Measurements from ENCODE around the gene HVCN1.

Gene HVCN1

DNA sequence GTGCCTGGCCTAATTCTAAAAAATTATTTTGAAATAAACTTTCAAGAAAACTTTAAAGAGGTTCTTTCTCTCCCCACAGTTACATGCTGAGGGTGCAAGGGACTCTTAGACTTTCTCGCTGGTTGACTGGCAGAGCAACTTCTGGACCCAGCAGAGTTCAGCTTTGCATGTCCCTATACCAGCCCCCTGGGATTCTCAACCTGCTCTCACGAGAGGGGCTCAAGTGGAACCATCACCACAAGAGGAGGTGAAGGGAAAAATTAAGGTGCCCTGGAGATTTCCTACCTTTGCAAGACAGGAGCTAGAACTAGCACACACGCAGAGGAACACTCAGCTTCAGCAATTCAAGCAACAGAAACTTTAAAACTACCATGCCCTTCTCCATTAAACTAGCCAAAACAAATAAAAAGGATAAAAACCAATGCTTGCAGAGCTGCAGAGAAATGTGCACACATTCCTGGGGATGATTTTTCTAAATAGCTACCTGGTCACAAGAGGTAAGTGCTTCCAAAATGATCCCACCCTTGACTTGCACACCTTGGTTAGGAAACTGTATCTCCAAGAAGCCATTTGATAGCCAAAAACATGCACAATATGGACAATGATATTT, 2.5 kb downstream of the HVCN1 start:
- WGBS, 2 experiments (ENCODE audit: insufficient coverage in 2 of 2): 77 to 89% methylated on average over 1 to 2 of the region's 3 CpGs
- H3K36me3 ChIP-seq (ENCODE audit: control insufficient read depth, insufficient read depth, low read length): no peaks in the 10 kb centered on the region
- no peaks in the 10 kb centered on the region for H3K4me1 ChIP-seq (ENCODE audit: control insufficient read depth, insufficient read depth, low read length, poor library complexity, severe bottlenecking)
- H3K4me3 ChIP-seq (ENCODE audit: extremely low read depth, insufficient read depth, low read length, poor library complexity, severe bottlenecking): no peak overlapping the region
- H3K9me3 ChIP-seq (ENCODE audit: control insufficient read depth, low read length): peaks cover 3% of the 10 kb centered on the region
- no peak overlapping the region for H3K27ac ChIP-seq (ENCODE audit: low read depth, low read length, severe bottlenecking)

GRCh38 chr12:110684312-110684836, 4.5 kb downstream of the HVCN1 start:
- Histone ChIP-seq H3K4me1 (ENCODE audit: control insufficient read depth, insufficient read depth, low read length, poor library complexity, severe bottlenecking) (no peaks in the 10 kb centered on the region), H3K27ac (ENCODE audit: low read depth, low read length, severe bottlenecking) (no peak overlapping the region), H3K9me3 (ENCODE audit: control insufficient read depth, low read length) (peaks cover 3% of the 10 kb centered on the region), H3K4me3 (ENCODE audit: extremely low read depth, insufficient read depth, low read length, poor library complexity, severe bottlenecking) (no peak overlapping the region), H3K36me3 (ENCODE audit: control insufficient read depth, insufficient read depth, low read length) (no peaks in the 10 kb centered on the region)
- 82 to 88% methylated on average over 4 to 5 of the region's 7 CpGs for WGBS, 2 experiments (ENCODE audit: insufficient coverage in 2 of 2)

- Histone ChIP-seq H3K9me3 (ENCODE audit: control insufficient read depth, low read length) (peaks cover 3% of the 10 kb centered on the region), H3K27ac (ENCODE audit: low read depth, low read length, severe bottlenecking) (no peak overlapping the region)
- 80 to 100% methylated on average over 1 of the region's 2 CpGs for WGBS, 2 experiments (ENCODE audit: insufficient coverage in 2 of 2)
Observed at GRCh38 chr12:110683888-110684287, 5.0 kb downstream of the HVCN1 start.

GRCh38 chr12:110680032-110680431, 8.9 kb downstream of the HVCN1 start:
- no peaks in the 10 kb centered on the region for H3K4me1 ChIP-seq (ENCODE audit: control insufficient read depth, insufficient read depth, low read length, poor library complexity, severe bottlenecking)
- H3K36me3 ChIP-seq (ENCODE audit: control insufficient read depth, insufficient read depth, low read length): no peaks in the 10 kb centered on the region
- peaks cover 3% of the 10 kb centered on the region for H3K9me3 ChIP-seq (ENCODE audit: control insufficient read depth, low read length)
- 89 to 100% methylated on average over 1 of the region's 1 CpG for WGBS, 2 experiments (ENCODE audit: insufficient coverage in 2 of 2)
- no peak overlapping the region for H3K27ac ChIP-seq (ENCODE audit: low read depth, low read length, severe bottlenecking)
- H3K4me3 ChIP-seq (ENCODE audit: extremely low read depth, insufficient read depth, low read length, poor library complexity, severe bottlenecking): no peak overlapping the region

More at GRCh38 chr12:110683888-110684287, 5.0 kb downstream of the HVCN1 start:
- H3K4me3 ChIP-seq (ENCODE audit: extremely low read depth, insufficient read depth, low read length, poor library complexity, severe bottlenecking): no peak overlapping the region
- H3K36me3 ChIP-seq (ENCODE audit: control insufficient read depth, insufficient read depth, low read length): no peaks in the 10 kb centered on the region
- no peaks in the 10 kb centered on the region for H3K4me1 ChIP-seq (ENCODE audit: control insufficient read depth, insufficient read depth, low read length, poor library complexity, severe bottlenecking)

- Histone ChIP-seq H3K36me3 (ENCODE audit: control insufficient read depth, insufficient read depth, low read length) (no peaks in the 10 kb centered on the region), H3K4me3 (ENCODE audit: extremely low read depth, insufficient read depth, low read length, poor library complexity, severe bottlenecking) (no peak overlapping the region), H3K9me3 (ENCODE audit: control insufficient read depth, low read length) (peaks cover 3% of the 10 kb centered on the region), H3K27ac (ENCODE audit: low read depth, low read length, severe bottlenecking) (no peak overlapping the region), H3K4me1 (ENCODE audit: control insufficient read depth, insufficient read depth, low read length, poor library complexity, severe bottlenecking) (no peaks in the 10 kb centered on the region)
- WGBS, 2 experiments (ENCODE audit: insufficient coverage in 2 of 2): 82 to 97% methylated on average over 5 to 7 of the region's 12 CpGs
Observed at GRCh38 chr12:110679201-110679600, 9.7 kb downstream of the HVCN1 start.

GRCh38 chr12:110677982-110678381, 10.9 kb downstream of the HVCN1 start:
- H3K27ac ChIP-seq (ENCODE audit: low read depth, low read length, severe bottlenecking): no peak overlapping the region
- H3K36me3 ChIP-seq (ENCODE audit: control insufficient read depth, insufficient read depth, low read length): no peaks in the 10 kb centered on the region
- 100% methylated on average over 1 to 2 of the region's 4 CpGs for WGBS, 2 experiments (ENCODE audit: insufficient coverage in 2 of 2)
- no peaks in the 10 kb centered on the region for H3K9me3 ChIP-seq (ENCODE audit: control insufficient read depth, low read length)
- no peak overlapping the region for H3K4me3 ChIP-seq (ENCODE audit: extremely low read depth, insufficient read depth, low read length, poor library complexity, severe bottlenecking)
- H3K4me1 ChIP-seq (ENCODE audit: control insufficient read depth, insufficient read depth, low read length, poor library complexity, severe bottlenecking): no peaks in the 10 kb centered on the region

GRCh38 chr12:110677206-110677911, 11.6 kb downstream of the HVCN1 start:
- Histone ChIP-seq H3K4me3 (ENCODE audit: extremely low read depth, insufficient read depth, low read length, poor library complexity, severe bottlenecking) (no peak overlapping the region), H3K4me1 (ENCODE audit: control insufficient read depth, insufficient read depth, low read length, poor library complexity, severe bottlenecking) (no peaks in the 10 kb centered on the region), H3K27ac (ENCODE audit: low read depth, low read length, severe bottlenecking) (no peak overlapping the region), H3K36me3 (ENCODE audit: control insufficient read depth, insufficient read depth, low read length) (no peaks in the 10 kb centered on the region), H3K9me3 (ENCODE audit: control insufficient read depth, low read length) (no peaks in the 10 kb centered on the region)
- WGBS, 2 experiments (ENCODE audit: insufficient coverage in 2 of 2): 83 to 92% methylated on average over 3 to 4 of the region's 5 CpGs

DNA sequence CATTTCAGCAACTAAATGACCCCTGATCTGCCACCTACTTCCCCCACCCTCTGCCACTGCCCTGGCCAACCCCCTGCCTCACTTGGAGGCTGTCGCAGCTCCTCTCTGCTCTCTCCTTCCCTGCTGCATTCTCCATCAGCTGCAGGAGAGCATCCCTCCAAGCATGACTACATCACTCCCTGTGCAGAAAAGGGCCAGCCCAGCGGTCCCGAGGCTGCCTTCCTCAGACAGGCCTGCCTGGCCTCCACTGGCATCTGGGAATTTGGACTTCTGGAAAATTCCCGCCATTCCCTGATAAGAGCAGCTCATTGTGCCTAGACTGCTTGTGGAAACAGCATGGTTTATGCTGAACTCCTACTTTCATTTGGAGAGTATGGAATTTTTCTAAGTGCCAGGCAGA, 12.7 kb downstream of the HVCN1 start:
- no peaks in the 10 kb centered on the region for H3K4me1 ChIP-seq (ENCODE audit: control insufficient read depth, insufficient read depth, low read length, poor library complexity, severe bottlenecking)
- no peaks in the 10 kb centered on the region for H3K9me3 ChIP-seq (ENCODE audit: control insufficient read depth, low read length)
- H3K27ac ChIP-seq (ENCODE audit: low read depth, low read length, severe bottlenecking): no peak overlapping the region
- no peak overlapping the region for H3K4me3 ChIP-seq (ENCODE audit: extremely low read depth, insufficient read depth, low read length, poor library complexity, severe bottlenecking)
- WGBS, 2 experiments (ENCODE audit: insufficient coverage in 2 of 2): 91 to 95% methylated on average over 4 of the region's 4 CpGs
- no peaks in the 10 kb centered on the region for H3K36me3 ChIP-seq (ENCODE audit: control insufficient read depth, insufficient read depth, low read length)

GRCh38 chr12:110670161-110670701, 18.7 kb downstream of the HVCN1 start:
- Histone ChIP-seq H3K9me3 (ENCODE audit: control insufficient read depth, low read length) (no peaks in the 10 kb centered on the region), H3K27ac (ENCODE audit: low read depth, low read length, severe bottlenecking) (no peak overlapping the region), H3K4me1 (ENCODE audit: control insufficient read depth, insufficient read depth, low read length, poor library complexity, severe bottlenecking) (no peaks in the 10 kb centered on the region), H3K4me3 (ENCODE audit: extremely low read depth, insufficient read depth, low read length, poor library complexity, severe bottlenecking) (no peak overlapping the region), H3K36me3 (ENCODE audit: control insufficient read depth, insufficient read depth, low read length) (no peaks in the 10 kb centered on the region)
- 82 to 100% methylated on average over 3 of the region's 4 CpGs for WGBS, 2 experiments (ENCODE audit: insufficient coverage in 2 of 2)

- H3K4me1 ChIP-seq (ENCODE audit: control insufficient read depth, insufficient read depth, low read length, poor library complexity, severe bottlenecking): no peaks in the 10 kb centered on the region
- no peaks in the 10 kb centered on the region for H3K36me3 ChIP-seq (ENCODE audit: control insufficient read depth, insufficient read depth, low read length)
- no peak overlapping the region for H3K27ac ChIP-seq (ENCODE audit: low read depth, low read length, severe bottlenecking)
- no peaks in the 10 kb centered on the region for H3K9me3 ChIP-seq (ENCODE audit: control insufficient read depth, low read length)
- 69 to 74% methylated on average over 4 to 5 of the region's 5 CpGs for WGBS, 2 experiments (ENCODE audit: insufficient coverage in 2 of 2)
- H3K4me3 ChIP-seq (ENCODE audit: extremely low read depth, insufficient read depth, low read length, poor library complexity, severe bottlenecking): no peak overlapping the region
Observed at GRCh38 chr12:110669193-110669502, 19.8 kb downstream of the HVCN1 start.

All from mesodermal cell (in vitro differentiated cells).